ENCODE measurements around the gene SERPINA1. TPM values are rescaled to one million over a fixed set of nuclear protein-coding genes. Genes with fewer than 3 reads are reported as not detected.

The SERPINA1 gene
- total and polyA plus RNA-seq, 2 of the 13 experiments (the other 11 are each of a cell fraction or from before 2014, with no cell fraction given): 3,266 to 11,015 TPM

- TF ChIP-seq SKIL (CRISPR knock-in tag; IDR thresholded peaks at IDR 0.05; ENCODE audit: borderline replicate concordance) (peak; percentile 52), CEBPG (CRISPR knock-in tag; IDR thresholded peaks at IDR 0.05) (no peak; the same call in 1 of the 2 replicates), ZSCAN20 (CRISPR knock-in tag; IDR thresholded peaks at IDR 0.05; ENCODE audit: borderline replicate concordance) (no peak), CBX1 (IDR thresholded peaks at IDR 0.05; ENCODE audit: low read depth) (peak; percentile 34), MEIS2 (CRISPR knock-in tag; IDR thresholded peaks at IDR 0.05) (peak; percentile 36; the same call in 1 of the 2 replicates), NFRKB (IDR thresholded peaks at IDR 0.05) (no peak), ATF6 (CRISPR knock-in tag; conservative IDR thresholded peaks at IDR 0.05) (no peak), ZNF205 (CRISPR knock-in tag; IDR thresholded peaks at IDR 0.05) (no peak; the same call in 1 of the 2 replicates), XRCC5 (optimal IDR thresholded peaks at IDR 0.05; ENCODE audit: low read length) (peak; percentile 19), ZNF44 (CRISPR knock-in tag; IDR thresholded peaks at IDR 0.05) (no peak), ARNTL (CRISPR knock-in tag; IDR thresholded peaks at IDR 0.05) (0 out of 2 replicates have a peak, but pooled peaks have one; percentile 15), POLR2AphosphoS5 (IDR thresholded peaks at IDR 0.05; ENCODE audit: low read depth, low read length) (peak; percentile 71), FOSL2 (CRISPR knock-in tag; IDR thresholded peaks at IDR 0.05) (peak; percentile 61), ZNF451 (CRISPR knock-in tag; IDR thresholded peaks at IDR 0.05) (0 out of 2 replicates have a peak, but pooled peaks have one; percentile 13), GABPA (IDR thresholded peaks at IDR 0.05; ENCODE audit: low read depth, low read length) (no peak; the same call in 1 of the 2 replicates), GABPA (CRISPR knock-in tag; IDR thresholded peaks at IDR 0.05; ENCODE audit: low read depth) (peak; percentile 28; the same call in 1 of the 2 replicates), PHF20 (CRISPR knock-in tag; IDR thresholded peaks at IDR 0.05) (no peak), LBX2 (CRISPR knock-in tag; IDR thresholded peaks at IDR 0.05; ENCODE audit: borderline replicate concordance) (0 out of 2 replicates have a peak, but pooled peaks have one; percentile 86), CAMTA2 (CRISPR knock-in tag; IDR thresholded peaks at IDR 0.05; ENCODE audit: borderline replicate concordance) (no peak), CHD4 (IDR thresholded peaks at IDR 0.05; ENCODE audit: borderline replicate concordance, low read length) (no peak; the same call in 1 of the 2 replicates), ASH2L (IDR thresholded peaks at IDR 0.05; ENCODE audit: insufficient read length, low read depth, low read length) (no peak), ZNF33B (CRISPR knock-in tag; IDR thresholded peaks at IDR 0.05) (peak; percentile 47; the same call in 1 of the 2 replicates), AGO2 (optimal IDR thresholded peaks at IDR 0.05; ENCODE audit: low read depth, low read length) (peak; percentile 99), ZNF30 (CRISPR knock-in tag; IDR thresholded peaks at IDR 0.05) (0 out of 2 replicates have a peak, but pooled peaks have one; percentile 3)
Measured at GRCh38 chr14:94376976-94377865, 11.2 kb downstream of the SERPINA1 start (continued).
